Naive thymus-derived CD4-positive, alpha-beta T cell (primary cell): Measurements from ENCODE around the gene ETV3. TPM values are rescaled to one million over a fixed set of nuclear protein-coding genes. Genes with fewer than 3 reads are reported as not detected.

Experiments
- ATAC-seq: fragments of 150-1000 bp; cut with Tn5 transposase; 2 replicates; pipeline ENCODE4 v1.10.0; 2021; ENCODE audit warnings: mild to moderate bottlenecking, moderate library complexity
- CTCF ChIA-PET: fragments of 350-600 bp; sonication (Branson Sonifier 250); formaldehyde crosslinking; loops from one replicate; lab custom pipeline; 2021; ENCODE audit warnings: antibody characterized with exemption; lab: Charles Lee
- POLR2A ChIA-PET: fragments of 350-600 bp; sonication (Branson Sonifier 250); formaldehyde crosslinking; loops from one replicate; lab custom pipeline; 2021; ENCODE audit warnings: antibody characterized with exemption, inconsistent platforms; lab: Charles Lee
- DNase-seq, 9 donors: peaks; one replicate each; pipeline versions ENCODE4 v3.0.0 to v3.0.0-alpha.2; 2020 to 2022; ENCODE audit warnings: mixed read lengths in 1 of 9
- H3K27ac ChIP-seq: one replicate; pipeline ENCODE4 v1.7.0; 2013; ENCODE audit warnings: mild to moderate bottlenecking, low read depth, low read length, moderate library complexity
- H3K27me3 ChIP-seq, 2 donors: one replicate each; pipeline ENCODE4 v1.7.0; 2013; ENCODE audit warnings: low read length in 2 of 2, mild to moderate bottlenecking in 2 of 2, moderate library complexity in 2 of 2; ENCODE audit not compliant: control insufficient read depth in 2 of 2, insufficient read depth in 2 of 2
- H3K36me3 ChIP-seq, 3 experiments: 1 replicate in 2 of 3; 2 replicates in 1 of 3; pipeline ENCODE4 v1.7.0; 2013; ENCODE audit warnings: low read length in 3 of 3, mild to moderate bottlenecking in 3 of 3, moderate library complexity in 1 of 3; ENCODE audit not compliant: insufficient read depth in 3 of 3, control insufficient read depth in 2 of 3
- H3K4me1 ChIP-seq, 2 donors: one replicate each; pipeline ENCODE4 v1.7.0; 2013; ENCODE audit warnings: low read length in 2 of 2, mild to moderate bottlenecking in 2 of 2, moderate library complexity in 1 of 2; ENCODE audit not compliant: control insufficient read depth in 2 of 2, insufficient read depth in 2 of 2
- H3K4me3 ChIP-seq: 2 replicates; pipeline ENCODE4 v1.7.0; 2013; ENCODE audit warnings: mild to moderate bottlenecking, low read length
- H3K9me3 ChIP-seq, 3 experiments: 1 replicate in 2 of 3; 2 replicates in 1 of 3; pipeline ENCODE4 v1.7.0; 2013; ENCODE audit warnings: low read length in 3 of 3; ENCODE audit not compliant: control insufficient read depth in 2 of 3
- H3K27ac Mint-ChIP-seq, 9 donors: one replicate each; pipeline ENCODE4 v1.8.0; 2020 to 2022; ENCODE audit warnings: mixed read lengths in 9 of 9, mild to moderate bottlenecking in 8 of 9, moderate library complexity in 5 of 9, inconsistent platforms in 2 of 9
- H3K27me3 Mint-ChIP-seq, 5 donors: one replicate each; pipeline ENCODE4 v1.8.0; 2021 to 2022; ENCODE audit warnings: mixed read lengths in 5 of 5, mild to moderate bottlenecking in 1 of 5
- H3K36me3 Mint-ChIP-seq, 5 donors: one replicate each; pipeline ENCODE4 v1.8.0; 2020 to 2022; ENCODE audit warnings: mixed read lengths in 5 of 5, mild to moderate bottlenecking in 3 of 5, inconsistent platforms in 1 of 5
- H3K4me1 Mint-ChIP-seq, 7 donors: one replicate each; pipeline ENCODE4 v1.8.0; 2020 to 2022; ENCODE audit warnings: mixed read lengths in 7 of 7, mild to moderate bottlenecking in 3 of 7, inconsistent platforms in 1 of 7
- H3K4me3 Mint-ChIP-seq, 10 donors: one replicate each; pipeline ENCODE4 v1.8.0; 2020 to 2022; ENCODE audit warnings: mild to moderate bottlenecking in 10 of 10, mixed read lengths in 10 of 10, moderate library complexity in 6 of 10, inconsistent platforms in 2 of 10
- H3K9me3 Mint-ChIP-seq, 11 donors: one replicate each; pipeline ENCODE4 v1.8.0; 2020 to 2022; ENCODE audit warnings: mixed read lengths in 11 of 11, mild to moderate bottlenecking in 4 of 11, inconsistent platforms in 1 of 11, moderate library complexity in 1 of 11
- intact Hi-C, 2 donors: fragments of 100-400 bp; cut with micrococcal nuclease; formaldehyde crosslinking; loops; one replicate each; pipeline ENCODE4 v1.15.1; 2023
- polyA plus RNA-seq, 2 donors: library from polyadenylated mRNA; unstranded; fragments of 300-500 nt; fragmentation: Illumina TruSeq; gene quantifications; one replicate each; pipeline ENCODE4 v1.2.3, GENCODE V29; 2021
- total RNA-seq, 6 experiments: library from RNA in 5 of 6; stranded (reverse) in 5 of 6; gene quantifications; 1 replicate in 5 of 6; 2 replicates in 1 of 6; pipeline ENCODE4 v1.2.3 and lab custom pipeline; 2021 to 2026

ETV3 gene
- total and polyA plus RNA-seq, 7 experiments from 2014 or later, result 4.5 to 72.4 (median 32.1) TPM

DNA sequence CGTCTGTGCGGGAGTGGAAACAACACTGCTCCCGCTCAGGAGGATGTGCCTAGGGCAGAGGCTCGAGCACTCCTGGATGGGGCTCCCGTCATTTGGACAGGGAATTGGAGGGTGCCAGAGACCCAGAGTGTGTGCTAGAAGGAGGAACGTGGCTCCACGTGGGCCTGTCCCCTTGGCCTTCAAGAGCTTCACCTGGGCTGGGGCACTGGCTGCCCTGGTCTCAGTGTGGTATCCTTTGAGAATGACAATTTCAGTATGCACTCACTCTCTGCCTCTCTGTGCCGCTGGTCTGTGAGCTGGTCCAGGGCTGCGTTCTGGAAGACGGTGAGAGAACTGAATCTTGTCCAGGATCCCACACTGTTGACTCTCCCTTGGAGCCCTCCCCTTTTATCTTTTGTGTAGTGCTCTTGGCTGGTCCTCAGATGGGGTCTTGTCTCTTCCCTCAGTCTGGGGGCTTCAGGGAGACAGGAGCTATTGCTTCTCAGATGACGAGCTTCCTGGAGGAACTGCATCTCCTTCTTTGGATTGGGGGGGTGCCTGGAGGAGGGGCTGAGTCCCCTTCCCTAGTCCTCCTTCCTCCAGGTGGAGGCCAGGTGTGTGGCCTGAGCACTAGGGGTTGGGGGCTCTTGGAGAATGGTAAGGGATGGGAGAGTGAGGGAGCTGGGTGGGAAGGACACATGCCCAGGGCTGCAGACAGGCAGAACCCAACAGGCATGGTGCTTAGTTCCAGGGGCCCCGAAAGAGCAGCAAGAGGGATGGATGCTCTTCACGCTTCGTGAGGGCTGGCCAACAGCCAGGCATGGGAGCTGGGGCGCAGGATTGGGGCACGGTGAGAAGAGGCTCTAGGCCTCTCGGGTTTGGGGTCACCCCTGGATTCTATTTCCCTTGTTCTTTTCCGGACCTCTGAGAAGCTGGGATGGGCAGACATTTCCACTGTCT is 23.7 kb downstream of the ETV3 start:
- H3K36me3 Mint-ChIP-seq, result no peaks in the 10 kb centered on the region
- H3K27me3 Mint-ChIP-seq, result peaks cover 4 to 24% (median 10%) of the 10 kb centered on the region in 5 donors
- H3K4me1 Mint-ChIP-seq, result peaks cover 13 to 22% (median 16%) of the 10 kb centered on the region in 7 donors
- intact Hi-C loops, result no loop called here
- no peak for ATAC-seq
- CTCF ChIA-PET, result interaction anchor here (0.5 to 0.6 kb wide), 2 partner anchors 75 to 753 kb away, joined by 3 to 6 read pairs; no protein-coding TSS in a partner anchor
- no peak overlapping the region for H3K4me3 ChIP-seq
- no peaks in the 10 kb centered on the region for H3K9me3 ChIP-seq
- no peak overlapping the region for H3K4me3 Mint-ChIP-seq
- peak overlapping the region in 1 of 9 donors; percentile 46 for H3K27ac Mint-ChIP-seq
- POLR2A ChIA-PET, result no interaction called here
- no peak for DNase-seq
- H3K36me3 ChIP-seq, result no peaks in the 10 kb centered on the region
- no peaks in the 10 kb centered on the region for H3K27me3 ChIP-seq
- no peaks in the 10 kb centered on the region for H3K9me3 Mint-ChIP-seq
- peaks cover 0 to 4% of the 10 kb centered on the region in 2 donors for H3K4me1 ChIP-seq
- H3K27ac ChIP-seq, result no peak overlapping the region

GRCh38 chr1:157113631-157114030 is 24.6 kb downstream of the ETV3 start:
- no peak for ATAC-seq
- Histone ChIP-seq H3K4me1 (peaks cover 0 to 4% of the 10 kb centered on the region in 2 donors), H3K27ac (no peak overlapping the region), H3K4me3 (no peak overlapping the region), H3K27me3 (peaks cover 0 to 5% of the 10 kb centered on the region in 2 donors), H3K36me3 (no peaks in the 10 kb centered on the region), H3K9me3 (no peaks in the 10 kb centered on the region)
- intact Hi-C loops, result no loop called here
- Mint-ChIP-seq H3K9me3 (no peaks in the 10 kb centered on the region), H3K4me3 (no peak overlapping the region), H3K36me3 (no peaks in the 10 kb centered on the region), H3K27me3 (peaks cover 4 to 31% (median 15%) of the 10 kb centered on the region in 5 donors), H3K27ac (no peak overlapping the region), H3K4me1 (peaks cover 13 to 21% (median 16%) of the 10 kb centered on the region in 7 donors)
- DNase-seq, result no peak
- ChIA-PET POLR2A (no interaction called here), CTCF (interaction anchor here (0.5 to 0.6 kb wide), 2 partner anchors 74 to 752 kb away, joined by 3 to 6 read pairs; no protein-coding TSS in a partner anchor)

DNA sequence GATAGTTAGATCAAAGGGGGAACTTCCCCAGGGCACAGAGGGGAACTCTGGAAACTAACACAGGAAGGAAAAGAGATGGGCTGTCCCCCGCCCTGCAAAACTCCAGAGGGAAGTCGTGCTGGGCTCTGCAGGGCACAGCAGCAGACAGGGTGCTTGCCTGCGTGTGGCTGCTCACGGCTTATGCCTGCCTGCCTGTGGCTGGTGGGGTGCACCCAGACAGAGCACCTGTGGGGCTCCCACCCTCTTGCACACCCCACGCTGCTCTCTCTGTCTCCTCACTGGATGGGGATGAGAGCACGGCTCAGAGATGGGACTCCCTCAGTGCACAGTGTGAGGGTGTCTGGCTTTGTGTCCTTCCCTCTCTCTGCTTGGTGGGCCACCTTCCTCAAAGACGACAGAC is 25.1 kb downstream of the ETV3 start:
- peaks cover 4 to 36% (median 21%) of the 10 kb centered on the region in 5 donors for H3K27me3 Mint-ChIP-seq
- intact Hi-C loops, result no loop called here
- H3K27ac ChIP-seq, result no peak overlapping the region
- no peaks in the 10 kb centered on the region for H3K36me3 Mint-ChIP-seq
- no peak overlapping the region for H3K4me3 ChIP-seq
- peaks cover 0 to 4% of the 10 kb centered on the region in 2 donors for H3K4me1 ChIP-seq
- ChIA-PET POLR2A (no interaction called here), CTCF (no interaction called here)
- H3K9me3 Mint-ChIP-seq, result no peaks in the 10 kb centered on the region
- ATAC-seq, result peak; percentile 54
- H3K4me3 Mint-ChIP-seq, result no peak overlapping the region
- DNase-seq, result no peak
- no peaks in the 10 kb centered on the region for H3K9me3 ChIP-seq
- H3K36me3 ChIP-seq, result no peaks in the 10 kb centered on the region
- peaks cover 0 to 6% of the 10 kb centered on the region in 2 donors for H3K27me3 ChIP-seq
- H3K27ac Mint-ChIP-seq, result no peak overlapping the region
- H3K4me1 Mint-ChIP-seq, result peaks cover 13 to 21% (median 16%) of the 10 kb centered on the region in 7 donors

DNA sequence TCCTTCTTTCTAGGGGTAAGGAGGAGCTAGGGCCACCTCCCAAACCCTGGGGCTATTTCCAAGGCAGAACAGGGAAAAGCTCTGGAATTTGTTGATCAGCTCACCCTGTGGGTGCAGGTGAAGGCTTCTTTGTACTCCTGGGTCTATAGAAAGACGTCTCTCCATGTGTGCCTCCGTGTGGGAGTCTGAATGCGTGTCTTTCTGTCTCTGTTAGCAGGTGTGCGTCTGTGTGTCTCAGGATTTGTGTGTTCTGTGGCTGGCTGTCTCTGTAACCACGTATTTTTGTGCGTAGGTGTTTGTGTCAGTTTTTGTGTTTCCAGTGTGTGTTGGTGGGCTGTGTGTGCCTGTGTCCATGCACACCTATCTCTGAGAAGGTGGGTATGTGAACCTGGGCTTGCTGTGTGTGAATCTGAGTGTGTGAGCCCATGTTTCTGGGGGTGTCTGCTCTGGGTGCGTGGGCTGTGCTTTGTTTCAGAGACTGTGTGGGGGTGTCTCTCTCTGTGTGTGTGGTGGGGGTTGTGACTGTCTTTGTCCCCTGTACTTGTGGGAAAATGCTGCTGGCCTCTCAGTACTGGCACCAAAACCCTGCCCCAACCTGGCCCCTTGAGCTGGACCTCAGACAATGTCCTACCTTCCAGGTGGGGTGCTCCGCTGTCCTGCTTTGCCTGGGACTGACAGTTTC is 25.9 kb downstream of the ETV3 start:
- H3K4me1 Mint-ChIP-seq, result peaks cover 7 to 20% (median 9%) of the 10 kb centered on the region in 7 donors
- Histone ChIP-seq H3K4me3 (no peak overlapping the region), H3K4me1 (peaks cover 0 to 2% of the 10 kb centered on the region in 2 donors), H3K27me3 (peaks cover 5 to 6% of the 10 kb centered on the region in 2 donors), H3K27ac (no peak overlapping the region), H3K9me3 (no peaks in the 10 kb centered on the region), H3K36me3 (no peaks in the 10 kb centered on the region)
- intact Hi-C loops, result no loop called here
- DNase-seq (no peak), ATAC-seq (no peak)
- no peaks in the 10 kb centered on the region for H3K36me3 Mint-ChIP-seq
- H3K4me3 Mint-ChIP-seq, result no peak overlapping the region
- peak overlapping the region in 2 of 9 donors; percentile 34 to 60 for H3K27ac Mint-ChIP-seq
- CTCF ChIA-PET, result no interaction called here
- POLR2A ChIA-PET, result no interaction called here
- H3K27me3 Mint-ChIP-seq, result peaks cover 9 to 41% (median 28%) of the 10 kb centered on the region in 5 donors
- no peaks in the 10 kb centered on the region for H3K9me3 Mint-ChIP-seq

- CTCF ChIA-PET, result interaction anchor here (0.6 kb wide), 1 partner anchor 15 kb away, joined by 4 read pairs; no protein-coding TSS in a partner anchor
- Mint-ChIP-seq H3K27ac (peak overlapping the region in 1 of 9 donors; percentile 59), H3K4me1 (peaks cover under 1 to 18% (median 4%) of the 10 kb centered on the region in 7 donors)
Observed at GRCh38 chr1:157111396-157112165, 26.6 kb downstream of the ETV3 start.

GRCh38 chr1:157110686-157111085 is 27.5 kb downstream of the ETV3 start:
- H3K4me3 Mint-ChIP-seq, result no peak overlapping the region
- DNase-seq (no peak), ATAC-seq (no peak)
- intact Hi-C loops, result no loop called here
- CTCF ChIA-PET, result interaction anchor here (0.9 to 1.1 kb wide), 2 partner anchors 21 to 44 kb away, joined by 3 read pairs; no protein-coding TSS in a partner anchor
- no peaks in the 10 kb centered on the region for H3K36me3 ChIP-seq
- no peak overlapping the region for H3K27ac Mint-ChIP-seq
- H3K9me3 Mint-ChIP-seq, result no peaks in the 10 kb centered on the region
- peaks cover 11 to 55% (median 36%) of the 10 kb centered on the region in 5 donors for H3K27me3 Mint-ChIP-seq
- no peak overlapping the region for H3K27ac ChIP-seq
- H3K4me1 ChIP-seq, result no peaks in the 10 kb centered on the region
- H3K4me3 ChIP-seq, result no peak overlapping the region
- POLR2A ChIA-PET, result no interaction called here
- no peaks in the 10 kb centered on the region for H3K9me3 ChIP-seq
- H3K4me1 Mint-ChIP-seq, result peaks cover 0 to 20% (median 4%) of the 10 kb centered on the region in 7 donors
- no peaks in the 10 kb centered on the region for H3K36me3 Mint-ChIP-seq
- H3K27me3 ChIP-seq, result peaks cover 5 to 6% of the 10 kb centered on the region in 2 donors

More at GRCh38 chr1:157111396-157112165, 26.6 kb downstream of the ETV3 start:
- H3K27me3 Mint-ChIP-seq, result peaks cover 11 to 48% (median 36%) of the 10 kb centered on the region in 5 donors
- Histone ChIP-seq H3K4me3 (no peak overlapping the region), H3K27ac (no peak overlapping the region), H3K9me3 (no peaks in the 10 kb centered on the region), H3K36me3 (no peaks in the 10 kb centered on the region), H3K4me1 (no peaks in the 10 kb centered on the region), H3K27me3 (peaks cover 5 to 6% of the 10 kb centered on the region in 2 donors)
- DNase-seq (no peak), ATAC-seq (no peak)
- H3K9me3 Mint-ChIP-seq, result no peaks in the 10 kb centered on the region
- intact Hi-C loops, result no loop called here
- POLR2A ChIA-PET, result no interaction called here
- H3K4me3 Mint-ChIP-seq, result no peak overlapping the region
- H3K36me3 Mint-ChIP-seq, result no peaks in the 10 kb centered on the region
